Right renal cortex interstitium (tissue), 3 donors: ENCODE data around the gene RSAD1. TPM values are rescaled to one million over a fixed set of nuclear protein-coding genes. Genes with fewer than 3 reads are reported as not detected.

Source experiments
- DNase-seq, 3 donors: peaks; one replicate each; pipeline ENCODE4 v3.0.0-alpha.2; 2013; ENCODE audit warnings: low read depth in 3 of 3, low spot score in 2 of 3
- polyA plus RNA-seq, 3 donors: library from polyadenylated mRNA; unstranded; fragments of 120-200 nt; gene quantifications; one replicate each; pipeline ENCODE4 v1.2.1, GENCODE V29; 2013; ENCODE audit not compliant: insufficient read length in 3 of 3

RSAD1 gene
- polyA plus RNA-seq, 3 donors: 45.8 to 48.5 (median 48.4) TPM

DNA sequence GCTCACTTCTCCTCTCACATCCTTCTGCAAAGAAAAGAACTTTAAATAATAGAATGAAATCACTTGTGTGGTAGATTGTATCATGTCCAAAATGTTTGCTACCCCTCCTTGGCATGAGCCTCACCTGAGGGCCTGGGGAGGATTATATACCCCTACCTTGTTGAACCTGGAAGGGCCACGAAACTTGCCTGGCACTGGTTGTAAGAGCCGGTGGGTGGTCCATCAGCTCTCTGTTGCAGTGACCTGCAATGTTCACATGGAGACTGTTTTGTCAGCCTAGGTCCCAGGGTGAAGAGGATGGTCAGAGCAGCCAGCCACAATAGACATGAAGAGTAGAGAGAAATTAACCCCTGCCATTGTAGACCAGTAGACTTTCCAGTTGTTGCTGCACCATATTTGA, 10.2 kb downstream of the RSAD1 start:
- no peak for DNase-seq

DNA sequence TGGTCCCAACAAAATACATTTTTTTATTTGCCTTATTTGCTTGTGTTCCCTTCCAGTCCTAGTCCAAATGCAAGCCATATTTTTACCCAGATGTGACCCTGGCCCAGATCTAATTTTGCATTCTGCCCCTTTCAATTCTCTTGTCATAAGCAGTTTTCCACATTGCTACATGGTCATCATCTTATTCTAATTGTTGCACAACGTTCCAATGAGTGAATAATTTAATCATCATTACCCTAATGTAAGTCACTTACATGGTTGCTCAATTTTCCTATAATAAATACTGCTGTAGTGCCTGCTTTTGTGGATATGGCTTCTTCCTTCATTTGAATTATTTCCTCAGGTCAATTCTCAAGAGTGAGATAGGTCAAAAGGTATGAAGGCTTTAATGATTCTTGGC, 12.8 kb downstream of the RSAD1 start:
- no peak for DNase-seq

DNA sequence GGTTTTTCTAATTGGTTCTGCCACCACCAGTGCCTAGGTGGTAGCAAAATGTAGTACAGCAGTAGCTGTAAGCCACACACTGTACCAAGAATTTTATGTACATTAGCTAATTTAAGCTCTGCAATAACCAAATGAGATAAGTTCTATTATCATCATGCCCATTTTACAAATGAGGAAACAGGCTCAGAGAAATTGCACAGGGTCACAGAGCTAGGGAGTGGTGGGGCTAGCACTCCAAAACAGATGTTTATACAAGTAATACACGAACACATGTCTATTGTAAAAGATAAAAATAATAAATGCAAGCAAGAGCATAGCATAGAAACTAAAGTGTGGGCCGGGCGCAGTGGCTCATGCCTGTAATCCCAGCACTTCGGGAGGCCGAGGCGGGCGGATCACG, 13.6 kb downstream of the RSAD1 start:
- no peak for DNase-seq

DNA sequence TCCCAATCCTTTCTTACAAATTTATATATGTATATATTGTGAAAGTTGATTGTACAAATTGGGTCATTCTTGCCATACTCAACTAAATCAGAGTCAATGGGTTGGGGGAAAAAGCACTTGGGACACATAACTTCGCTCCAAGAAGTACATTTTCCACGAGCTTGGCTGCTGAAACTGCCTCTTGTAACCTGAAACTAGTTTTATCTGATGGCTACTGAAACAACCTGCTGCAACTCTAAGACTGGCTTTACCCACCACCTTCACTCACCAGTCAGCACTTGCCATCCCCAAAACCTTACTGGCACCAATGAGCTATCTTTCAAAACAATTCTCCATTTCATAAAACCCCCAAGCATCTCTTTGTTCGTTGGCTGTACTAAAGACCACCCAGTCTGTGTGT, 15.1 kb downstream of the RSAD1 start:
- no peak for DNase-seq

DNA sequence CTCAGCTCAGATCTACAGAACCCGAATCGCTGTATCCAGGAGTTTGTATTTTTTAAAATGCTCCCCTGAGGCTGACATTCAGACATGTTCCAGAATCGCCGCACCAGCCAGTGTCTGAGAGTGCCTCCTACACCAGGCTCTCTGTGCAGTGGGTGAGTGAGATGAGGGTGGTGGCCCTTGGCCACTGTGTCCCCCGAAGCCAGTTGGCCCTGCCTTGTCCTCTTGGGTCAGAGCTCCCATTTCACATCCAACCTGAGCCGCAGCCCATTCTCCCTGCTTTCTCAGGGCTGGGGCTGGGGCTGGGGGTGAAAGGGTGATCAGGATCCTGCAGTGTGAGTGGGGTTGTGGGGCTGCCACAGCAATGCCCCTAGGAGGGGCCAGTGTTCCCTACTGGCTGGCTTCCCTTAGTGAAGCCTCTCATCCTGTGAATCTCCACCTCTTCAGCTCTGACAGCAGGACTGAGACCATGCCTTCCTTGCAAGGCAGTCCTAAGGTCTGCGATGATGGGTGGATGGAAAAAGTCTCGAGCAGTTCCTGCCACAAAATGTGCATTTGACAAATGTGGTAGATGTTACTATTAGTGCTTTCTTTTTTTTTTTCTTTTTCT, 16.7 kb downstream of the RSAD1 start:
- no peak for DNase-seq

DNA sequence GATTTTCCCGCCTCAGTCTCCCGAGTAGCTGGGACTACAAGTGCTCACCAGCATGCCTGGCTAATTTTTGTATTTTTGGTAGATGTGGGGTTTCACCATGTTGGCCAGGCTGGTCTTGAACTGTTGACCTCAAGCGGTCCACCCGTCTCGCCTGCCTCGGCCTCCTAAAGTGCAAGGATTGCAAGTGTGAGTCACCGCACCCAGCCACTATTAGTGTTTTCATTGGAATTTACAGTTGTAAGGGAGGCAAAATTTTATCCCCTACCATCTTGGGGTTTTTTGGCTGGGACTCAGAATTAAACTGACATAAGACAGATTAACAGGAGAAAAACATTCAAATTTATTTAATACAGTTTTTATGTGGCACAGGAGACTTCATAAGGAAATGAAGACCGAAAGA, 17.3 kb downstream of the RSAD1 start:
- DNase-seq: no peak

DNA sequence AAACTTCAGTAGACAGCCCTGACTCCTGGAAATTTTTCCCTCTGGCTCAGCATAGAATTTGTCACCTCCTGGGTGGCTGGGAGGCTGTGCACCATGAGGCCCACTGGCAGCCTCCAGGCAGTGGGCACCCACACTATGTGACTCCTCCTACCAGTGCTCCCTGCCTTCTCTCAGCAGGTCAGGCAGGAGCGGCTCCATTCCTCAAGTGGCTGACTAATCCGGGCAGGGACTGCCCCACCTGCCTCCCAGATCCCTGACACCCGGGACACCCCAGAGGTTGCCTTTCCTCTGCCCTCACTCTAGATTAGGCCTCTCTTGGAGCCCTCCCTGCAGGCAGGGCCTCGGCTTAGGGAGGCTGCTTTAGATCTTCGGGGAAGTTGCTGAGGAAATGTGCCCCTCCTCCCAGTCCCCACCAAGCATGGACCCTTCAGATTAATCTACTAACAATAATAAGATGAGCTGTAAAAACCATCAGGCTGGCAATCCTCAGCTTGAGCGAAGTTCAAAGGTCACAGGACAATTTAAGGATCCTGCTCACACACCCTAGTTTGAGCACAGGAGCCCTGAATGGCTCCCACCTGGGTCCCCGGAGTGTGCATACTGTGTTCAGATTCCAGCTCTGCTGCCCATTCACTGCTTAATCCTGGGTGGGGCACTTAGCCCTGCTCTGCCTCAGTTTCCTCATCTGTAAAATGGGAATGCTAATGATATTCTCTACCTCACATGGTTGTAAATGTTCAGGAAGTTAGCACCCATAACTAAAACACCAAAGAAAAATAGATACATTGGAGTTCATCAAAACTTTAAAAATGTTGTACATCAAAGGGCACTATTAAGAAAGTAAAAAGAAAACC, 19.6 kb downstream of the RSAD1 start:
- no peak for DNase-seq

DNA sequence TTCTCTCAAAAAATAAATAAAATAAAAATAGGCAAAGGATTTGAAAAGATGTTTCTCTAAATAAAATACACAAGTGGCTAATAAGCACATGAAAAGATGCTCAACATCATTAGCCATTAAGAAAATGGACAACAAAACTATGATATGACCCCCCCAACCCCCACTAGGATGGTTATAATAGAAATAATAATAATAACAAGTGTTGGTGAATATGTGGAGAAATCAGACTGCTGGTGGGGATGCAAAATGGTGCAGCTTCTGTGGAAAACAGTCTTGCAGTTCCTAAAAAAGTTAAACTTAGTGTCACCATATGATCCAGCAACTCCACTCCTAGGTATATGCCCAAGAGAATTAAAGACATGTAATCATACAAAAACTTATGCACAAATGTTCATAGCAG, 20.6 kb downstream of the RSAD1 start:
- DNase-seq: no peak

DNA sequence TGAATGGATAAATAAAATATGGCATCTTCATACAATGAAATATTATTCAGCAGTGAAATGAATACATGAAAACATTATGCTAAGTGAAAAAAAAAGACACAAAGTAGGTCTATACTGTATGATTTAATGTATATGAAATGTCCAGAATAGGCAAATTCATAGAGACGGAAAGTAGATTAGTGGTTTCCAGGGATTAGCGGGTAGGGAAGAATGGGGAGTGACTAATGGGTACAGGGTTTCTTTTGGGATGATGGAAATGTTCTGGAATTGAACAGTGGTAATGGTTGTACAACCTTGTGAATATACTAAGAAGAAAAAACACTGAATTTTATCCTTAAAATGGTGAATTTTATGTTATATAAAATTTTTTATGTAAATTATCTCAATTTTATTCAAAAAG, 21.1 kb downstream of the RSAD1 start:
- no peak for DNase-seq

DNA sequence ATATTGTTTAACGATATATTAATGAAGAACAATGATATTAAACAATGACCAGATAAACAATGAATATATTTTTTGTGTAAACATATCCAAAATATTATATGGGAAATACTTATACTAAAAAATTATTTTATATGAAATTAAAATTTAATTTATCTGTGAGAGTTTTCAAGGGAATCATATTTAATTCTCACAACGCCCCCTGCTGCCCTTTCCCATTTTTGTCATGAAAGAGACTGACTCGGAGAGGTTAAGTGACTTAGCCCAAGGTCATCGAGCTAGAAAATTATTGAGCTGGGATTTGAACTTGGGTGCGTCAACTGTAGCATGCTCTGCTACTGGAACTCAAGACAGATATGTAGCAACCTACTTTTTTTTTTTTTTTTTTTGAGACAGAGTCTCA, 22.4 kb downstream of the RSAD1 start:
- DNase-seq: no peak

DNA sequence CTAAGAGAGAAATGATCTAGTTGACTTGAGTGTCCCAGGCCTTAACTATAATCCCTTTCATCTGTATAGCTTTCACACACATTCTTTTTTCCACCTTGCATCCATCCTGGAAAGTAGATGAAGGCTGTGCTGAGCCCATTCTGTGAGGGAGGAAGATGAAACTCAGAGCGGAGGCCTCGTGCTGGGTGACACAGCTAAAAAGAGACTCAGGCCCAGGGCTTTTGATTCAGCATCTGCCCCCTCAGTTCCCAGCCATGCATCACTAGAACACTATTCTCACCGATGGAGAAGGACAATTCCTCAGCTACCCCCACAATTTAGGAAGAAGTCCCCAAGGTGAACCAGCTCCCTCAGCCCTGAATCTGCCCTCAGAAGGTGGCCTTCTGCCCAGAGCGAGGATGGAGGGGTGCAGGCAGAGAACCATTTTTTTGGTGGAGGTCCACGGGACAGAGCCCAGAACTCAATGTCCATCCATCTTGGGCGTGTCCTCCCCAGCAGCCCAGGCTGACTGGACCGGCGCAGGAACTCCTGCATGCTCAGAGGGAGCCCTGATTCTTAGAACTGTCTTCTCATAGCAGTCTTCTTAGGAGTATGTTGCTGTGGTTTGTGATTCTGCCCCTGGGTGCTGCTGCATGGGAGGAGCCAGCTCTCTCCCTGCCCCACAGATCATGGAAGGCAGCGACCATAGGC, 23.8 kb downstream of the RSAD1 start:
- DNase-seq: no peak

DNA sequence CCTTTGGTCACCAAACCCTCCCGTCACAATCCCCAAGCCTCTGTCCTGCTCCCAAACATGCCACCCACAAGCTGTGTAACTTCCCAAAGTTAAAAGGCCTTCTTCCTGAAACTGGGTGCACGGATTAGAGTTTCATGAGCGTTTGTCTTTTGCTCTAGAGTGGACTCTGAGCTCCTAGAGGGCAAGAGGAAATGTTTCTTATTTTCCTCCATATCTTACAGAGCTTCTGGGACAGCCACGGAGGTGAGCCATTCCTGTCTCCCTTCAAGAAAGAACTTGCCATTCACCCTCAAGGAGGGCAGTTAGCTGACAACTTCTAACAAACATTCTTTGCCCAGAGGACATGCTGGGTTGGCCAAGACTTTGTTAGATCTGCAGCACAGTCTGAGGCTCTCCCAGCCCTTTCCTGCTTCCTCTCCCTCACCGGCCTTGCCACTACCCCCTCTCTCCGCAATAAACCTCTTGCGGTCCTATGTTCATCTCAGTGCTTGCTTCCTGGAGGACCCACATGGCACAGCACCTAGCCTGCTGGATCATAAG, 27.0 kb downstream of the RSAD1 start:
- no peak for DNase-seq

DNA sequence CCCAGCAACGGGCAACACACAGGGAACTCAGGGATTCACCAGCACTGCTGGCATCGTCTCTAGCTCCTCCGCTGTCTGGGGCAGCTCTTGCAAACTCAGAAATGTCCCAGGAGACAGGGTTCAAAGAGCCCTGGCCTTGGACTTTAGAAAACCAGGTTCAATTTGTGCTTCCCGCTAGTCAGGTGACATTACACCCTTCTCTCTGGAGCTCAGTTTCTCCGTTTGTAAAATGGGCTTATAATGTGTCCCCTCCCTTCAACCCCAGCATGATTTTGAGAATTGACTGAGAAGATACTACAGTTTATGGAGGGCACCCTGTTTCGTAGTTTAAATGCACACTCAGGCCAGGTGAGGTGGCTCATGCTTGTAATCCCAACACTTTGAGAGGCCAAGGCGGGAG, 27.6 kb downstream of the RSAD1 start:
- DNase-seq: no peak

DNA sequence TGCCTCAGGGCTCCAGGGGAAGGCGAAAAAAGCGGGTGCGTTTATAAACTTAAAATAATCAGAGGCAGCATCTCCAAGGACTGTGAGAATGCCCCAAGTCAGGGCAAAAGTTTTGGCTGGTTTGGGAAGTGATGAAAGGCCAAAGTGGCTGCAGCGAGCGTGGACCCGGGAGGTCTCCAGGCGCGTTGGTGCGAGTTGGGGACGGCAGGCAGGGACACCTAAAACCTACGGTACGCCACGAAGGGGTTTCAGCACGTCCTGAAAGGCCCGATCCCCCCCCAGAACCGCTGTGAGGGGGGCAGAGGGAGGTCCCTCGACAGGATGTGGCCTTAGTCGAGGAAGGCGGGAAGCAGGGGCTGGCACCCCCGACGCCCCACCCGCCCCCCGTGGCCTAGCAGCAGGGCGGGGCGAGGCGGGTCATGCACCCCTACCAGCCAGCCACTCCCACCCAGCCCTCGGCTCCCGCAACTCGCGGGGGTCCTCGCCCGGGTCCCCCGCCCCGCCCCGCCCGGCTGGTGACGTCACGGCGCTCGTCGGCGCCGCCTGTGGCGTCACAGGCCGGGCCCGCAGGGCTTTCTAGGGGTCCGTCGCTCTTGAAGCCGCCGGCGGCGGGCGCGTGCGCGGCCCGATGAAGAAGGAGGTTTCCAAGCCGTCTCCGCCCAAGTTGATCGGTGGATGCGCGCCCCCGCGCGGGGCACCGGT, 29.4 kb downstream of the RSAD1 start, which contains the start of gene MYCBPAP:
TSS of gene MYCBPAP (plus strand) at position 569 of the 702 bp plus-strand sequence. CDS start 236 bp downstream, outside the sequence.
- DNase-seq: peak in 2 of 3 donors; percentile 70 to 71

DNA sequence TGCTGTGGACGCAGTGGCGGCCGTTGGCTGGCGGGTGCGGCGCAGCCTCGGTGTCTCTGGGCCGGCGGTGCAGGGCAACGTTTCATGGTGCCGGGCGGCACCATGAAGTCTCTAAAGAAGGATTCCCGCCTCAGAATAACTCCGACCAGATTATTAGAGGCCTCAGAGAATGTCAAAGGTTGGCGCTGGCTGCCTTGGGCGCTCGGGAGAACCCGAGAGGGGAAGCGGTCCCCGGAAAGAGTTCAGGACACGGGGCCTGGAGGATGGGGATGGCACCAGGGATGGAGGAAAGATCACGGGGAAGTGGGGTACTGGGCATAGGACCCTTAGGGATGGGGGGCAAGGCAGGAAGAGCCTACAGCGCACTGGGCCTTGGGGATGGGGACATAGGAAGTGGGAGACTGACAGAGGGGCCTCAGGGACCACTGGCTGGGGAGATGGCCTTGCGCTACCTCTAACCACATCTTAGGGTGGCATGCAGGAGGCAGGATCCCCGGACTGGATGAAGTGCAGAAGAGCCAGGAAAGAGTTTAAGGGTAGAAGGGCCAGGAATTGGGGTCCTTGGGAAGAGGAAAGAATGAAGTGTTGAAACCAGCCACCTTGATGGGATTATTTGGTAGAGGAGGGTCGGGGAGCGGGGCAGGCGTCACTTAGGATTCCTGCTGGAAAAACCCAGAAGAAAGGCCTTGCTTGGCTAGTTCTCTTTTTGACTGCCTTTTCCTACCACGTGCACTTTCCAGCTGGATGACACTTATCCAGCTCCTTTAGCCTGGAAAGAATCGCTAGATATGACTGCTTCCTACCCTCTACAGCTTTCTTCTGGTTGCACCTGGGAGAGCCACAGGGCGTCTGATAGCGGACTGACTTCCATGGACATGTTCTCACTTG, 30.2 kb downstream of the RSAD1 start:
- no peak for DNase-seq

DNA sequence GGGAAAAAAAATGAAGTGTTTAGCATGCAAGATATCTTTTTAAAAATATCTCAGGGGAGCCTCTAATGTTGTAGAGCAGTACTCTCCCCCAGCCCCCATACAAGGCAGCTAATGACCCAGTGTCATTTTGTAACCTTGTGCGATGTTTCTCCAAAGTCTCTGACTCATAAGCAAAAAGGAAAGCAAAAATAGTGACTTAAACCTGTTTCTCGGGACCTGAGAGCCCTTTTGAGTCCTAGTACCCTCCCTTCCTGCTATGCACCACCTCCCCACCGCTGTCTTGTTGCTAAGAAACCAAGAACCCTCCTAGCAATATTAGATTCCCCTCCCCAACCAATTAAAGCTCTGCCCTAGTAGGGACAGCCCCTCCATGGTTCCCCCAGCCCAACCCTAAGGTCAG, 32.4 kb downstream of the RSAD1 start:
- DNase-seq: no peak

DNA sequence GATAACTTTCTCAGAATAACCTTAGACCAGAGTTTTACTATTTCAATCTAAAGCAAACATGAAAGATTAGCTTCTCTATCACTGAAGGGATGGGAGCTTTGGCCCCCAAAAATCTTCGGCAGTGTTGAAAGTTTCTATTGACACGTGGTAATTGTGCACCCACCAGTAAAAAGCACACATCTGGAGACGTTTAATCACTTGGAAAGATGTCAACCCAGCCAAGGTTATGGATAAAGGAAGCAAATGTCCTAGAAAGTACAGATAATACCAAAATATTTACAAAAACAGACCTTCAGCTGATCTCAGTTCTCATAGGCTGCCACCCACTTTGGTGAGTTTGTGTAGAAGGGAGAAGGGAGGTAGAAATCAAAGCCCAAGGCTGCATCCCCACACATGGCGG, 34.8 kb downstream of the RSAD1 start:
- no peak for DNase-seq

DNA sequence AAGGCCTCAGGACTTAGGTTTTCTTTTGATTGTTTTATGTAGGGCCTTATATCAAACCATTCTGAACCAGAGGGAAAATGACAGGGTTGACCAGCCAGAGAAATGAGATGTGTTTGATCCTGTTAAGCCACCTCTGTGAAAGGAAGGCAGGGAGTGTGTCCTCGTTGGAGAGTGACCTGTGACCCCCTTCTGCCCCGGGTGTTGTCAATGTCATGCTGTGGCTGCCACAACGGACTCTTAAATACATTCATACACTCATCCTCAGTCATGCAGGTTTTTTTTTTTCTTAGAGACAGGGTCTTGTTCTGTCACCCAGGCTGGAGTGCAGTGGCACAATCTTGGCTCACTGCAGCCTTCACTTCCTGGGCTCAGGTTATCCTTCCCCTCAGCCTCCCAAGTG, 35.7 kb downstream of the RSAD1 start:
- no peak for DNase-seq

DNA sequence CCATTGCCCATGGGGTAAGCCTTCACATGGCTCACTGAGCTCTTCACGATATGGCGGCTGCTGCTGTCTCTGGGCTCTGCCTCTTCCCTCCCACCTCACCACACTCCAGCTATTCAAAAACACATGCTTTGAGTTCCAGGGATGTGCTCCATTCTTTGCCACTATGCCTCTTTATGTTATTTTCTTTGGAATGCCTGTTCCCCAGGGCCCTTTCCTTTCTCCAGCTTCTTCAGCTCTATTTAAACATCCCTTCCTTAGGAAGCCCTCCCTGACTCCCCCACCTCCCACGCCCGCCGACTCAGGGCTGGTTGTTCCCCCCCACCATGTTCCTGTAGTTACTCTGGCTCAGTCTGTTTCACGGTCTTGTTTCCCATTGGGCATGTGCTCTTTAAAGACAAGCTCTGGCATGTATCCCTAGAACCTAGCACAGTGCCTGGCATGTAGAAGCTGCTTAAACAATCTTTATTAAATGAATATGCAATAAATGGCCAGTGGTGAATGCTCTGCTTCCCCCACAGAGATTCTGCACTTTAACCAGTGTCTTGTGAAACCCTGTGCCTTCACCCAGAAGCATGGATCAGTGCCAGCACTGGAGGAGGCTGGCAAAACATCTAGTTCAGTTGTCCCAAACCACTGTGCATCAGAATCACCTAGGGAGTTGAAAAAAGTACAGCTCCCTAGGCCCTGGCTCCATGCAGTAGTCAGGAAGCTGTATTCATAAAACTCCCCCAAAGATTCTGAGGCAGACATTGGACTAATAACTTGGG, 36.5 kb downstream of the RSAD1 start:
- DNase-seq: no peak
